ENCODE measurements around the gene ZNF485. TPM values are rescaled to one million over a fixed set of nuclear protein-coding genes. Genes with fewer than 3 reads are reported as not detected.
A peak's percentile ranks its signal among the peaks of the same experiment; 100 is the strongest.

ZNF485 gene
- total RNA-seq, 3 donors from 2014 or later (not counting 1 experiment from before 2014, with no cell fraction given): 1.1 to 2.8 (median 1.4) TPM

DNA sequence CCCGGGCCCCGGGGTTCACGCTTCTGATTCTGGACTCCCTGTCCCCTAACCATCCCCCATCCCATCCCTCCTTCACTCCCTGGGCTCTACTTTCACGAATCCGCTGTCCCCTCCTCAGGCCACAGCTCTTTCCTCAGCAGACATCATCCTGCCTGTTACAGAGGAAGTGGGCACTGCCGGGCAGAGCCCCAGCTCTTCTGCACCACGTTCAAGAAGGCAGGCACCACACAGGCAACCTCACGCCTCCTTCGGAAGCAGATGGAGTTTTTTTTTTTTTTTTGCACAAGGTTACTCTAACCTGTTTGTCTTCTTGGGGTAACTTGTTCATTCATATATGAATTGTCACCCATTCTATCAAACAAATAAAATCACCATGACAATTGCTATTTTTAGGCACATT lies 60.3 kb downstream of the ZNF485 start:
- H3K4me1 Mint-ChIP-seq: peaks cover 14 to 15% of the 10 kb centered on the region in 2 donors
- no peaks in the 10 kb centered on the region for H3K9me3 Mint-ChIP-seq
- H3K9me3 ChIP-seq (ENCODE audit: control insufficient read depth, insufficient read depth, low read length): peaks cover 4% of the 10 kb centered on the region
- H3K27ac ChIP-seq (ENCODE audit: low read length): no peak overlapping the region
- no peaks in the 10 kb centered on the region for H3K27me3 ChIP-seq (ENCODE audit: control insufficient read depth, insufficient read depth, low read length)
- DNase-seq (no peak), ATAC-seq (peak in 2 of 3 donors; percentile 34 to 56)
- no peaks in the 10 kb centered on the region for H3K36me3 ChIP-seq (ENCODE audit: control insufficient read depth, insufficient read depth, low read length)
- H3K4me1 ChIP-seq (ENCODE audit: control insufficient read depth, insufficient read depth, low read length): peaks cover 14% of the 10 kb centered on the region
- peak overlapping the region in 1 of 2 donors; percentile 18 for H3K27ac Mint-ChIP-seq
- WGBS (ENCODE audit: insufficient coverage): 35% methylated on average over 9 of the region's 9 CpGs
- peak overlapping the region; percentile 81 for H3K4me3 Mint-ChIP-seq
- intact Hi-C loops (cut with micrococcal nuclease): no loop called here
- H3K4me3 ChIP-seq (ENCODE audit: low read length): no peak overlapping the region
- H3K27me3 Mint-ChIP-seq (ENCODE audit: low read depth in 2 of 2): peaks cover 4 to 10% of the 10 kb centered on the region in 2 donors
- no peaks in the 10 kb centered on the region for H3K36me3 Mint-ChIP-seq
- TF ChIP-seq, protein P1, sequence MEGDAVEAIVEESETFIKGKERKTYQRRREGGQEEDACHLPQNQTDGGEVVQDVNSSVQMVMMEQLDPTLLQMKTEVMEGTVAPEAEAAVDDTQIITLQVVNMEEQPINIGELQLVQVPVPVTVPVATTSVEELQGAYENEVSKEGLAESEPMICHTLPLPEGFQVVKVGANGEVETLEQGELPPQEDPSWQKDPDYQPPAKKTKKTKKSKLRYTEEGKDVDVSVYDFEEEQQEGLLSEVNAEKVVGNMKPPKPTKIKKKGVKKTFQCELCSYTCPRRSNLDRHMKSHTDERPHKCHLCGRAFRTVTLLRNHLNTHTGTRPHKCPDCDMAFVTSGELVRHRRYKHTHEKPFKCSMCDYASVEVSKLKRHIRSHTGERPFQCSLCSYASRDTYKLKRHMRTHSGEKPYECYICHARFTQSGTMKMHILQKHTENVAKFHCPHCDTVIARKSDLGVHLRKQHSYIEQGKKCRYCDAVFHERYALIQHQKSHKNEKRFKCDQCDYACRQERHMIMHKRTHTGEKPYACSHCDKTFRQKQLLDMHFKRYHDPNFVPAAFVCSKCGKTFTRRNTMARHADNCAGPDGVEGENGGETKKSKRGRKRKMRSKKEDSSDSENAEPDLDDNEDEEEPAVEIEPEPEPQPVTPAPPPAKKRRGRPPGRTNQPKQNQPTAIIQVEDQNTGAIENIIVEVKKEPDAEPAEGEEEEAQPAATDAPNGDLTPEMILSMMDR (IDR thresholded peaks at IDR 0.05): no peak

DNA sequence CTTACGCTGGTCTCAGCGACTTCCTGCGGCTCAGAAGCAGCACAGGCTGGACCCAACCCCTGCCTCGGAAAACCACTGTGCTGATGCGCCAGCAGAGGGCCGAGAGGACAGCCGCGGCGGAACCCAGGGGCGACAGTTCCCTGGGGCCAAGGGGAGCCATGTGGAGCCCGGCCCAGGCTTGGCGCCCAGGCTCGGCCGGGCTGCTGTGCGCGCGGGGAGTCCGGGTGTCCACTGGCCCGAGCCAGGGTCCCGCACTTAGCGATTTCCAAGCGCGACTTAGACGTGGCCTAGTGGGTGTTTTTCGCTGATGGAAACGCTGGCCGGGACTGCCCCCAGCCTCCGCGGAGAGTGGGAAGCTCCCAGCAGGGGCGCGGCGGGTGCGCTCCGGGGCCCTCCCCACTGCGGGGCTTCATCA lies 61.1 kb downstream of the ZNF485 start:
- Histone ChIP-seq H3K4me1 (ENCODE audit: control insufficient read depth, insufficient read depth, low read length) (peaks cover 16% of the 10 kb centered on the region), H3K36me3 (ENCODE audit: control insufficient read depth, insufficient read depth, low read length) (no peaks in the 10 kb centered on the region), H3K4me3 (ENCODE audit: low read length) (no peak overlapping the region), H3K27me3 (ENCODE audit: control insufficient read depth, insufficient read depth, low read length) (no peaks in the 10 kb centered on the region), H3K27ac (ENCODE audit: low read length) (no peak overlapping the region), H3K9me3 (ENCODE audit: control insufficient read depth, insufficient read depth, low read length) (peaks cover 4% of the 10 kb centered on the region)
- intact Hi-C loops (cut with micrococcal nuclease): no loop called here
- TF ChIP-seq, protein P1 (IDR thresholded peaks at IDR 0.05): no peak
- 14% methylated on average over 35 of the region's 35 CpGs for WGBS (ENCODE audit: insufficient coverage)
- ATAC-seq (peak; percentile 24 to 78 (median 77)), DNase-seq (no peak)
- Mint-ChIP-seq H3K4me1 (peaks cover 17 to 18% of the 10 kb centered on the region in 2 donors), H3K27ac (peak overlapping the region in 1 of 2 donors; percentile 54), H3K9me3 (no peaks in the 10 kb centered on the region), H3K27me3 (ENCODE audit: low read depth in 2 of 2) (peaks cover 8 to 12% of the 10 kb centered on the region in 2 donors), H3K4me3 (peak overlapping the region; percentile 81), H3K36me3 (no peaks in the 10 kb centered on the region)

Other genes starting within 250 kb of the ZNF485 start
- not detected for gene FXYD4, start 234.8 kb upstream of the ZNF485 start, total RNA-seq
- 100 to 1,000 TPM; 122 to 160 (median 125) TPM for gene HNRNPF, start 197.3 kb upstream of the ZNF485 start, total RNA-seq
- gene ZNF487, start 169.3 kb upstream of the ZNF485 start, total RNA-seq: 10 to 100 TPM; 19.1 to 30.8 (median 22.8) TPM
- 1 to 10 TPM in 1 of 3 donors, under 1 TPM in 2; 0.85 to 1.4 (median 0.94) TPM for gene ZNF239, start 31.8 kb upstream of the ZNF485 start, total RNA-seq
- gene ZNF32, start 42.4 kb downstream of the ZNF485 start, total RNA-seq: 10 to 100 TPM; 19.1 to 28.9 (median 26.2) TPM